Colonic mucosa (tissue), 4 donors: Measurements from ENCODE around the gene KCNJ16. TPM values are rescaled to one million over a fixed set of nuclear protein-coding genes. Genes with fewer than 3 reads are reported as not detected.

Source experiments
- DNase-seq: peaks from one replicate; pipeline ENCODE4 v3.0.0-alpha.2; 2020
- H3K27ac ChIP-seq: fragments of 200-600 bp; one replicate; pipeline ENCODE4 v1.8.0; 2021
- H3K27me3 ChIP-seq: fragments of 200-600 bp; one replicate; pipeline ENCODE4 v1.8.0; 2021
- H3K36me3 ChIP-seq: fragments of 200-600 bp; one replicate; pipeline ENCODE4 v1.8.0; 2021
- H3K4me1 ChIP-seq: fragments of 200-600 bp; one replicate; pipeline ENCODE4 v1.8.0; 2021; ENCODE audit warnings: mild to moderate bottlenecking
- H3K4me3 ChIP-seq: fragments of 200-600 bp; one replicate; pipeline ENCODE4 v1.8.0; 2021
- H3K9ac ChIP-seq, 2 donors: one replicate each; pipeline ENCODE4 v1.7.0; 2013; ENCODE audit warnings: control low read depth in 2 of 2, low read depth in 2 of 2, low read length in 2 of 2
- H3K9me3 ChIP-seq: fragments of 200-600 bp; one replicate; pipeline ENCODE4 v1.8.0; 2021
- intact Hi-C: fragments of 100-400 bp; cut with DNase I; formaldehyde crosslinking; loops from one replicate; pipeline ENCODE4 v1.14.1; 2022
- total RNA-seq, 2 donors: library from RNA; stranded (reverse); fragmentation: NEBNext Ultra II Directional in 1 of 2; extraction: Animal tissue kit (Norgen Biotek cat#: 25700) in 1 of 2; gene quantifications; one replicate each; pipeline ENCODE4 v1.2.1, GENCODE V29; 2021
- TF ChIP-seq, protein P1 (sequence below): fragments of 200-600 bp; IDR thresholded peaks from one replicate; pipeline ENCODE4 v1.8.0; 2022; ENCODE audit warnings: antibody characterized with exemption, mild to moderate bottlenecking
- donor health status: healthy.
- donor health status: DM: no; HTN: no; CAD: no.
- donor health status: DM: no; HTN: no; CAD: no.

KCNJ16 gene
- total RNA-seq, 2 donors from 2014 or later, result 0.20 to 0.35 TPM

DNA sequence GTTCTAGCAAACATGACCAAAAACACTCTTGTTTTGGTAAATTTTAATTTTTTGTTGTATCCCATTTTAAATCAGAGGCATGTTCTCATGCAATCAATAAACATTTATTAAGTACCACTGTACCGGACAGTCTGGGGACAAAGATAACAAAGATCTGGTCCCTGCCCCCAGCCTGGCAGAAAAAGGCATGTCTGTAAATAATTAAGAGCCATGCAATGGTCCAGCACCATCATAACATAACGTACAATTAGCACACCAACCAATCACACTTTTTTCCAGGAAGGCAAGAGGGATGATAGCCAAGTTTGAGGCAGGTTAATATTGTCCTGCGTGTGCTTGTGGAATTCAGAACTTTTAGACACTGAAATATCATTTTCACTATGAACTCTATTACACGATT, 3.5 kb downstream of the KCNJ16 start:
- Histone ChIP-seq H3K36me3 (no peaks in the 10 kb centered on the region), H3K4me3 (no peak overlapping the region), H3K27ac (no peak overlapping the region), H3K9ac (no peak overlapping the region), H3K27me3 (no peaks in the 10 kb centered on the region), H3K4me1 (no peaks in the 10 kb centered on the region), H3K9me3 (no peaks in the 10 kb centered on the region)
- TF ChIP-seq, protein P1, sequence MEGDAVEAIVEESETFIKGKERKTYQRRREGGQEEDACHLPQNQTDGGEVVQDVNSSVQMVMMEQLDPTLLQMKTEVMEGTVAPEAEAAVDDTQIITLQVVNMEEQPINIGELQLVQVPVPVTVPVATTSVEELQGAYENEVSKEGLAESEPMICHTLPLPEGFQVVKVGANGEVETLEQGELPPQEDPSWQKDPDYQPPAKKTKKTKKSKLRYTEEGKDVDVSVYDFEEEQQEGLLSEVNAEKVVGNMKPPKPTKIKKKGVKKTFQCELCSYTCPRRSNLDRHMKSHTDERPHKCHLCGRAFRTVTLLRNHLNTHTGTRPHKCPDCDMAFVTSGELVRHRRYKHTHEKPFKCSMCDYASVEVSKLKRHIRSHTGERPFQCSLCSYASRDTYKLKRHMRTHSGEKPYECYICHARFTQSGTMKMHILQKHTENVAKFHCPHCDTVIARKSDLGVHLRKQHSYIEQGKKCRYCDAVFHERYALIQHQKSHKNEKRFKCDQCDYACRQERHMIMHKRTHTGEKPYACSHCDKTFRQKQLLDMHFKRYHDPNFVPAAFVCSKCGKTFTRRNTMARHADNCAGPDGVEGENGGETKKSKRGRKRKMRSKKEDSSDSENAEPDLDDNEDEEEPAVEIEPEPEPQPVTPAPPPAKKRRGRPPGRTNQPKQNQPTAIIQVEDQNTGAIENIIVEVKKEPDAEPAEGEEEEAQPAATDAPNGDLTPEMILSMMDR, result no peak
- intact Hi-C loops, result no loop called here
- DNase-seq, result no peak

DNA sequence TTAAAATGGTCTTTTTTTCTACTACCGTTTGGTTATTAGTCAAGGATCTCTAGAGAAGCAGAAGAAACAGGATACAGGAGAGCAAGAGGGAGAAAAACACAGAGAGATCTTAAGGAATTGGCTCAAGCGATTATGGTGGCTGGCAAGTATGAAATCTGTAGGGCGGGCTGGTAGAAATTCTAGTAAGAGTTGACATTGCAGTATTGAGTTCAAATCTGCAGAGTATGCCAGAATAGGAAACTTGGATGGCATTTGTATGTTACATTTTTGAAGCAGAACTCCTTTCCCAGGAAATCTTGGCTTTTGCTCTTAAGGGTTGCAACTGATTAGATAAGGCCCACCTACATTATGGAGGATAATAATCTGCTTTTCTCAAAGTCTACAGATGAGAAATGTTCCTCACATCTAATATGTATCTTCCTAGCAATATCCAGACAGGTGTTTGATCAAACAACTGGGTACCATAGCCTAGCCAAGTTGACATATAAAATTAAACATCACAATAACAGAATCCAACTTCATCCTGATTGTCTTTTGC, 4.0 kb downstream of the KCNJ16 start:
- H3K4me3 ChIP-seq, result no peak overlapping the region
- DNase-seq, result no peak
- no peaks in the 10 kb centered on the region for H3K4me1 ChIP-seq
- no peak overlapping the region for H3K27ac ChIP-seq
- no peaks in the 10 kb centered on the region for H3K9me3 ChIP-seq
- no peaks in the 10 kb centered on the region for H3K27me3 ChIP-seq
- intact Hi-C loops, result no loop called here
- no peak overlapping the region for H3K9ac ChIP-seq
- H3K36me3 ChIP-seq, result no peaks in the 10 kb centered on the region
- TF ChIP-seq, protein P1, result no peak

DNA sequence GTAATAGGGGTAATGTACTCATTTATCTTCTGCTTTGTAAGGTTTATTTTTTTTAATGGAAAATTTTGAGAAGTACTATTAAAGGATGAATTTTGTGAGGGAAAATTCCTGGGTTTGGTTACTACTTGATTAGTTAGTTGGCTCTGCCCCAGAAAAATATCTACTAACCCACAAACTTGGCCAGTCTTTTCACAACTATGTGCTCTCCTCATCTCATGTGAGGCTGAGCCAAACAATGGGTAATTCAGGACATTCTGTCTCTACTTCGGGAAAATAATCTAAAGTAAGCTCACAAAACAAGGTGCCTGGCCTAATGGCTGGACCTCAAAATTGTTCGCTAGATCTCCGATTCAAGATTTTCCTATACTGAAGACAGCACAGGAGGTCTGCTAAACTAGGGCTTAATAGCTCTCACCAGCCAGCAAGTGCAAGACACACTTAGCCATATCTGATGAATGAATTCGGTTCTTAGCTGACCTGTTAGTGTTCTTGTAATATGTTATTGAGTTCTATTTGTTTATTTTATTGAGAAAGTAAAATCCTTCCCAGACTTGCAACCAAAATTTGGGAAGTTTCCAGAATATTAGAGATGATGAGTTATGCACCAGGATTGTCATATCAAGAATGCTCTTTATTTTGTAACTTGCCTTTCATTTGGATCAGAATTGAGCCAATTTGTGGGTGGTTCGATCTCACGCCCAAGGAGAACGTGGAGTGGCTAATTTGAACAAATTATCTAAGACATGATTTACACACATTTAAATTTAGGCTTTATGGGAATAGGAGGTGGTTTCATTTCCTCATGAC, 5.7 kb downstream of the KCNJ16 start:
- Histone ChIP-seq H3K9me3 (no peaks in the 10 kb centered on the region), H3K36me3 (no peaks in the 10 kb centered on the region), H3K9ac (no peak overlapping the region), H3K4me3 (no peak overlapping the region), H3K27me3 (no peaks in the 10 kb centered on the region), H3K4me1 (no peaks in the 10 kb centered on the region), H3K27ac (no peak overlapping the region)
- DNase-seq, result no peak
- intact Hi-C loops, result no loop called here
- TF ChIP-seq, protein P1, result no peak

DNA sequence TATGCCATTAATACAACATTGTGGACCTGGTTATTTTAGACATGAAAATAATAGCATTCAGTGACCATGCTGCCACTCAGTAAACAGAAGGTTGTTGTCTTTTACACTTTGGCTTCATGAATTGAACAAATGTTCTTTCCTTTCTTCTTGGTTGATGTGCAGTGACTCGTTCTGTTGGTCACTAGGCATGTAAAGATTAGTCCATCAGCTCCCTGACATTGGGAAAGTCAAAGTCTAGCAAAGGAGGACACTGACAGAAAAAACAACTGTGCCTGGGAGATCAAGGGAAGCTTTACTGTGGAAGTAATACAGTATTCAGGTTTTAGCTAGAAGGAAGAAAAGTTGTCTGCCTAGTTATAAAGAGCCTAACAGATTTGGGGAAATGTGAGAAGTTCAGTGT, 6.9 kb downstream of the KCNJ16 start:
- no peak for DNase-seq

DNA sequence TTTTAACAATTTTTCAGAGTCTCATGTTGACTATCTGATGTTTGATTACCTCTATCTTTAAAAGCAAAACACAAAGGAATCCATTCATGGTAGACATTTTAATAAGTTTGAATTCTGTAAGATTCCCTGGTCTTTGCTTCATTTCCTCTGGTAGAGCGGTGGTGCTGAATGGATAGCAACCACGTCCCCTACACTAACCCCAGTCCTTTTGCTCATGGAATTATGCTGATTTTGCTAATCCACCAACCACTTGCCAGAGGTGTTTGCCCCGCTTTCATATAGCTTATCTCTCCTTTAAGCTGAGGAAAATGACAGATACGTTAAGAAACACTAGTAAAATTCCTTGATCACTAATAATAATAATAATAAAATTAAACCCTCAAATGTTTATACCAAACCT, 9.5 kb downstream of the KCNJ16 start:
- H3K4me3 ChIP-seq, result no peak overlapping the region
- no peaks in the 10 kb centered on the region for H3K36me3 ChIP-seq
- TF ChIP-seq, protein P1, result no peak
- no peaks in the 10 kb centered on the region for H3K4me1 ChIP-seq
- no peak overlapping the region for H3K27ac ChIP-seq
- no peak for DNase-seq
- no peaks in the 10 kb centered on the region for H3K9me3 ChIP-seq
- H3K9ac ChIP-seq, result no peak overlapping the region
- H3K27me3 ChIP-seq, result no peaks in the 10 kb centered on the region
- intact Hi-C loops, result no loop called here

More for the DNA sequence above, 6.9 kb downstream of the KCNJ16 start:
- Histone ChIP-seq H3K9ac (no peak overlapping the region), H3K4me3 (no peak overlapping the region), H3K27me3 (no peaks in the 10 kb centered on the region), H3K9me3 (no peaks in the 10 kb centered on the region), H3K36me3 (no peaks in the 10 kb centered on the region), H3K4me1 (no peaks in the 10 kb centered on the region), H3K27ac (no peak overlapping the region)
- TF ChIP-seq, protein P1, result no peak
- intact Hi-C loops, result no loop called here
